Measurements from ENCODE around the gene DLG2.
"Not testable (repeated sequence)": the region's sequence is repeated elsewhere in the genome, so short reads cannot be mapped to it uniquely, and the experiment has no call there.

Gene DLG2

DNA sequence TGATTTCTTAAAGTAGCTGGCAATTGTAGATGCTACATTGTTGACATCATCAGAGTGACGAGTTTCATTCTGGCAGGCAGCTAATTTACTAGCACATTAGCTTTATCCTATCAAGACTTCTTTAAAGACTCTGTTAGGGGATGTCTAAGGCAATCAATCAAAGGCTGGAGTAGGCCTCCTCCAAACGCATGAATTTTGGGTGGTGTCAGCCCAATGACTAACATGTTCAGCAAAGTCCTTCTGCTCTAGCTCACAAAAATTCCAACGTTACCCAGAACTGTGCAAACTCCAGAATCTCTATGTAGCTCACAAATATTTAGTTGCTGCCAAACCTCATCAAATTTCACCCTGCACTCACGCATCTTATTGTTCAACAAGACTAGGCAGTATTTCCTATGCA, 395.6 kb downstream of the DLG2 start:
- DNase-seq (ENCODE audit: low read depth), result no peak

DNA sequence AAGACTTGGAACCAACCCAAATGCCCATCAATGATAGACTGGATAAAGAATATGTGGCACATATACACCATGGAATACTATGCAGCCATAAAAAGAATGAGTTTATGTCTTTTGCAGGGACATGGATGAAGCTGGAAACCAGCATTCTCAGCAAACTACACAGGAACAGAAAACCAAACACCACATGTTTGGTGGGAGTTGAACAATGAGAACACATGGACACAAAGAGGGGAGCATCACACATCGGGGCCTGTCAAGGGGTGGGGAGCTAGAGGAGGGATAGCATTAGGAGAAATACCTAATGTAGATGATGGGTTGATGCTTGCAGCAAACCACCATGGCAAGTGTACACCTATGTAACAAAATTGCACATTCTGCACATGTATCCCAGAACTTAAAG, 397.4 kb downstream of the DLG2 start:
- not testable (repeated sequence) for DNase-seq (ENCODE audit: low read depth)

DNA sequence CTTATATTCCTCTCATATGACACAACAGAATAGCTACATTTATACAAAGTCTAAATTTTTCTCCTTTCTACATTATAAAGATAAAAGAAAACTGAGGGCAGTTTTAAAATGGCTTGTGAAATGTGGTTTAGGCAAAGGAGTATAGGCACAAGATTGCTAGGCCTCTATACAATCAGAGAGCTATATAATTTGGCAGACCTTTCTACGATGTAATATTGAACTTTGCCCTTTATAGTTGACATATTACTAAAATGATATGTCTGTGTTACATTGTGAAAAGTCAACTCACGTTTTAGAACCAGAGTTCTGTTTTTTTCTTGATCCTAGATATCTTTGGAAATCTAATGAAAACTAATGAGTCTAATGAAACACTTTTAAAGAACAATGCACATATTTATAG, 430.2 kb downstream of the DLG2 start:
- DNase-seq (ENCODE audit: low read depth), result no peak

DNA sequence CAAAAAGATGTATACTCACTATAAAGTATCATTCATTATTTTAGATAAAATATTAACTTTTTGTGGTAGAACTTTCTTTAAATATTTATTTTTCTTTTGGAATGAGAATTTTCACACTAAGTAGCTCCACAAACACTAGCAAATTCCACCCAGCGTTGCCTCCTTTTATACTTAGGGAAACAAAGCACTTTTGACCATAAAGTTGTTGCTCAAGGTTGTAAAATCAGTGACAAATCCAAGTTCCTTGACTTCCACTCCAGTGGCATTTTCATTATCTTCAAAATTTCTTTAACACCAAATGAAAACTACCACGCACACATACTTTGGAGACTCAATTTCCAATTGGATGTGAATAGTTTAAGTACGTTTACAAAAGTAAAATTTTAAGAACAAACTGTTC, 431.2 kb downstream of the DLG2 start:
- no peak for DNase-seq (ENCODE audit: low read depth)

DNA sequence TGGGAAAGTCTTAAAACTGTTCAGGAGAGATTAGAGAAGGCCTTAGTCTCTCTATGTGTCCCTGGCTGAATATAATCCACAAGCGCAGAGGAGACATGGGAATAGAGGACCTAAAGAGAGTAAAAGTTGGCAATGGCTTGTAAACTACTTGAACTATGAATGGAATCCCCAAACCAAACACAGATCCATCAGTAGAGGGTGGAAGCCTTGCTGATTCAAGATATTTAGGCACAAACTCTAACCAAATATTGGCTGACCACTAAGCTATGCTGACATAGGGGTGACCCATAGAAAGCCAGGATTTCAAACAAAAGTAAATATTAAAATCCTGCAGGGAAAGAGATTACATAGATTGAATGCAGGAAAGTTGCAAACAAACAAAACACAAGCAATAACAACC, 439.2 kb downstream of the DLG2 start:
- DNase-seq (ENCODE audit: low read depth), result no peak

DNA sequence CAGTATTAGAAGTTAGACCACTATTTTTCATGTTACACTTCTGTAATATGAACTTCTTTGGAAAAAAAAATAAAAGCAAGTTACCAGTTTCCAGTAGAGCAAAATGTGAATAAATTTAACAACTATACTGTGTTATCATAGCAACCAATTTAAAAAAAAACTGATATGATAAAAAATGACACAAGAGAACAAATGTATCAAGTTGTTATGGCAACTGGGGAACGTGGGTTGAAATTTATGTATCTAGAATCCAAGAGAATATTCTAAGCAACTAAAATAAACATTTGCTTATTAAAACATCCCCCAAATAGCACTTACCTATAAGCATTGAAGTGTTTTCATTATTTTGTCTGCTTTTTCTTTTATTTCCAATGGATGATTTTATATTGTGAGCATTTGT, 442.4 kb downstream of the DLG2 start:
- DNase-seq (ENCODE audit: low read depth), result no peak

DNA sequence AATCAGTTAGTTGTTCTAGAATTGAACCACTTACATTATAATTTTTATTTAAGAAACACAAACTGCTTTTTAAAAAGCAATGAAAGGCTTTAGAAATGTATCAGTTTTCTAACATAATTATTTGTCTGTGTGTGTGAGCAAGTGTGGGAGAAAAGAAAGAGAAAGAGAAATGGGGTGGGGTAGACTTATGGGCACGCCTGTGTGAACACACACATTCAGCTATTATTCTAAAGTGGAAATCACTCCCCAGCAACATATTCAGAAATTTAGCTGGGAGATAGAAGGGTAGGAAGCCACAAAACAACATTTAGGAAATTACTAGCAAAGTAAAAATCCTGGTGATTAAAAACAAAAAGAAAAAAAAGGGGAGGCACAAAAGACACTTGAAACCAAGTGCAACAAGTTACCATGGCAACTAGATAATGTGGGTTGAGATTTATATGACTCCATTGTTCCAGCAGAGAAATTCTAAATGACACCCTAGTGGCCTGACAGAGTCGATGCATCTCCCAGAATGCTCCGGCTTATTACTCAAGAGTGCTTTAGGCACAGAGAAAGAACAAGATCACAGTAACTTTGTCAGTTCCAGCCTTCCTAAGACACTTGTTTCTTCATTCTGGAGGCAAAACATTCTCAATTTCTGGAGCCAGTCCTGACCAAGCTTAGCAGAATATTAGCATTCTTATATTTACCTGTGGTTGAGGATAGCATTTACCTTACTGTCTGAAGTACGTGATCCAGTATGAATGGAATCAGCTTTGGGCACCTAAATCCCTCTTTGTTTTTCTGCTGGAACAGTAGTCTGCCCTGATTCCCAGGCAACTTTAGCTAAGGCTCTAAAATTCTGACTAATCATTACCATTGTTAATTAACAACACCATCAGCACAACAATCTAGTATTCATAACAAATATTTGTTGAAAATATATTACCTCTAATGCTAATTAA, 444.4 kb downstream of the DLG2 start:
- DNase-seq (ENCODE audit: low read depth), result no peak

DNA sequence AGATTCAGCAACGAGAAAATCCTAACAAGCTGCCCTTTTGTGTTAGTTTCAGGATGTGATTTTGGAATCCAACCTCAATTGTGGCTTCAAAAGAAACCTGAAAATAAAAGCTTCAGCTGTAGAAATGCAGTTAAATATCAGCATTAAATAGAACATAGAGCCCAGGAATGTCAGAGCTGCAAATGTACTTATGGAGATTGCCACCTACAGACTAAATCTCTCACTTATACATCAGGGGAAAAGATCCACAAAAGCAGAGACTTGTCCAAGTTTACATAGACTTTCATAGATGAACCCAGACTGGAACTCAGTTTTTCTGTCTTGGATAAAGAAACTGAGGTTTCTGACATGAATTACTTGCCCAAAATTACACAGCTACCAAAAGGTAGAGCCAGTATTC, 446.6 kb downstream of the DLG2 start:
- no peak for DNase-seq (ENCODE audit: low read depth)

DNA sequence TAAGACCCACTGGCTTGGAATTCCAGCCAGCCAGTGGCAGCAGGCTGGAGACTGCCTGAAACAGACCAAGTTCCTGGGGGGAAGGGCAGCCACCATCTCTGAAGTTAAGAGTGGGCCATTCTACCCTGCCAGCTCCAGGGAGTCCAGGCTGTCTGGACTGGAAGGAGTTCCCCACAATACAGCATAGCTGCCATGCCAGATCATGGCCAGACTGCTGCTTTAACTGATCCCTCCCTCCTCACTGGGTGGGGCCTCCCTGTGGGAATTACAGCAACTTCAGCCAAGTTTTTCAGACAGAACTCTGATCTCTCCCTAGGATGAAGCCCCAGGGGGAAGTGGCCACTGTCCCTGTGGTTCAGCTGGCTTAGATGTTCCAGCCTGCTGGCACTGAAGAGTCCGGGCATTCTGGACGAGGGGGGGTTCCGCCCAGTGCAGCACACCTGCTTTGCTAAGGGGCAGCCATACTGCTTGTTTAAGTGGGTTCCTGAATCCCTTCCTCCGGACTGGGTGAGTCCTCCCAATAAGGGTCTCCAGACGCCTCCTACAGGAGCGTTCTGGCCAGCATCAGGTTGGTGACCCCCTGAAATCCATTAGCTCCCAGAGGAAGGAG, 455.4 kb downstream of the DLG2 start:
- DNase-seq (ENCODE audit: low read depth), result no peak

DNA sequence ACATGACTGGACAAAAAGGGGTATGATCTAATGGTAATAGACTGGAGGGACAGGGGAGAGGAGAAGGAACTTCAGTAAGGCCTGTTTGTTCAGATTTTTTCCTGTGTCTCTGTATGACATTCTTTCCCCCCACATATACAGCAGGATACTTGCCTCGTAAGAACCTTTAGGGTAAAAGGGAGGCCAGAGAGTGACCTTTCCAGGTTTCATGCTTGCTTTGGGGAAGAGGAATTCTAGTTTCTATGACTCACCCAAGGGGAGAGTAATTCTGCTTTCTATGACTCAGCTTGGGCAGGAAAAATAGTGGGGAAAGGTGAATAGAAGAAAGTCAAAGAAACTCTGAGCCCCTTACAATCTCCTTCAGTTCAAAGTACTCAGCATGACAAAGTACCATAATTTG, 457.0 kb downstream of the DLG2 start:
- DNase-seq (ENCODE audit: low read depth), result no peak

DNA sequence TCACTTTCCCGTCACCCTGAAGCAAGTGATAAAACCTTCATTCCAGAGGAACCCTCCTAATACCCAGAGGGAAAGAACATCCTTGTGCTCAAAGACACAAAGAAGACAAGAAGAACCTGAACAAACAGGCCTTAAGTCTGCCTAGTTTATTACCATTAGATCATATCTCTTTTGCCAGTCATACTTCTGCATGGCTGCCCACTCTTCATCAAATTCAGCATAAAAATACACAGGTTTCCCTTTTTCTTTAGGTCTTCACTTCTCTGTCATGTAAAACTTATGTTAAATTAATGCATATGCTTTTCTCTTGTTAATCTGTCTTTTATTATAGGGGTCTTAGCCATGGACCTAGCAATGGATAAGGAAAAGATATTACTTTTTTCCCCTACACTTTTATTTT, 459.7 kb downstream of the DLG2 start:
- DNase-seq (ENCODE audit: low read depth), result no peak

DNA sequence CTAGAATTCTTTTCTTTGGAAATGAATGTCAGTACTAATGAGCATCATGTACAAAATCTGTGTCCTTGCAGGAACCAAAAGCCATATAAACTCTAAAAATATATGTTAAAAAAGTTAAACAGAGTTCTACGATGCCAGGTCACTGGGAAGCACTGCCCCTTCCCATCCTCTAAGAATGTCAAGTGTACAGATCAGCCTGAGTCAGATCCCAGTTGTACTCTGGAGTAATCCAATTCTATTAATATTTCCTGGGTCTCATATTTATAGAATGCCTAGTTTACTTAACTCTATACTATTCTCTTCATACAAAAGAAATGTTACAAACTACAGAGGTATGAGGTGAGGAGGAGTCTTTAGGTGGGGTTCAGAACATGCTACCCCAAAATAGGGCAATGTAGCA, 460.1 kb downstream of the DLG2 start:
- DNase-seq (ENCODE audit: low read depth), result no peak

DNA sequence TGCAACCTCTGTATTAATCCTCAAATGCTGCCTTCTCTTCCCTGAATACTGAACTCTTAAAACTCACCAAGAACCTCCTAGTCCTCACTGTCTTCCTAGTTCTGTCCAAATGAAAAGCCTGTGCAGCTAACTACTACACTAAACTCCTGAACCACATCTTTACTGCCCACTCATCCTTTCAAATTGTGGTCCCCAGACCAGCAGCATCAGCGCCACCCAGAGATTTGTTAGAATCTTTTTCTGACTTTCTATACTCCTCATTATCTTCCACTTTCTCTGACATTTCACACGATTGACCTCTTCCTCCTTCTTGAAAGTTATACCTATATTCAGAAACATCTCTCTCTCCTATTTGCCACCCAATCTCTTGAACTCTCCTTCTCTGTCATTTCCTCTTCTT, 461.3 kb downstream of the DLG2 start:
- DNase-seq (ENCODE audit: low read depth), result no peak

DNA sequence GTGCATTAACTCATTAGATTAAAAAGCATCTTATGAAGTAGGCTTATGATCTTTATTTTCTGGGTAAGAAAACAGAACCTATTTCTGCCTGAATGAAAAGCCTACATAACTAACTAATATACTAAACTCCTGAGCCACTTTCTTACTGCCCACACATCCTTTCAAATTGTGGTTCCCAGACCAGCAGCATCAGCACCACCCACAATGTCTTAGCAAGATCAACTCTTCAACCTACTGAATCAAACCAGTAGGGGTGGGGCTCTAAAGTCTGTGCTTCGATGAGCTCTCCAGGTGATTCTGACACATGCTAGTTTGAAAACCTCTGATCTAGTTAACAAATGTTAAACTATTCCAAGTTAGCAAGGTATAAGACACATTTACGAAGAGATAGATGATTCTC, 462.4 kb downstream of the DLG2 start:
- DNase-seq (ENCODE audit: low read depth), result no peak

DNA sequence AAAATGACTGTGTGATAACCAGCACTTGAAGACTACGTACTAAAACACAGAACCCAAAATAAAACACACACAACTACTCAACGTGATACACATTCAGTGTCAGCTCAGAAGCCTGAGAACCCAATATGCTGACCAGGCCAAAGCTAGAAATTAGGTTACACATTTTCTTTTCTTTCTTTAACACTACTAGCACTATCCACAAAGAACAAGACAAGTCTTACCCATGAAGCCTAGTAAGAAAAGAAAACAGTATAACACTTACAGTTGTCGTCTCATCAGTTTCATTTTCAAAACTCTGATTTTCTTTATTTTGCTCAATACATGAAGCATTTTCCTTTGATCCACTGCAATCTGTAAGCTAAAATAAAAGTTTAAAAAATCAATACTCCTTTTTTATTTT, 472.9 kb downstream of the DLG2 start:
- no peak for DNase-seq (ENCODE audit: low read depth)

DNA sequence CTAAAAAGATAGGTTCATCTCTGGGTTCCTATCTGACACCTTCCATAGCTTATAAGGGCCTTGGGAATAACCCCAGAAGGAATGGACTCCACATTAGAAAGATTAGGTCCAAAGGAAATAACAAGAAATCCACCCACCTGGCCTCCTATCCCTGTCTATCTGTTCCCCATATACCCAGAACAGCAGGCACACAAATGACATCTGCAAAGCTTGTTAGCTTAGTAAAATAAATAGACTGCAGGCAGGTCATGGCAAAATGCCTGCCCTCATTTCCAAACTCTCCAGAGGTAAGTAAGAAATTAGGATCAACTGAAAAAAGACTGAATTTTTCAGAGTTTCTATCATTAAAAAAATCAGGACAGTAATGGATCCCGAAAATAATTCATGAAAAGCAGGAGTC, 489.5 kb downstream of the DLG2 start:
- DNase-seq (ENCODE audit: low read depth), result no peak

DNA sequence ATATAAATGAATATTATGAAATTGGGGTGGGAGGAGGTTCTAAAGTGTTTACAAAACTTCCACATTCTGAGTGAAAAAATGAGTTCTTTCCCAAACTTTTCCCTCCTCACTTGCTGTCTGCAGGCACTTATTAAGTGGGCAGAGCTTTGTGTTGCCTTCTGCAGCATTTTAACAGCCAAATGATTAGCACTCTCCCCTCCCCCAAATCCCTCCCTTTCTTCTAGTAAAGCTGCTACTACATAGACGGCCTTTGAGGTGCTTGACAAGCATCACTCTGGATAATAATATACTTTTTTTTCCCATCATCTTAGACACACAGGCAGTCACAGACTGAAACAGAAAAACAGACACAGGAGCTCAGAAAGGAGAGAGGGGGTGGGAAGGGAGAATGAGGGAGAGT, 493.5 kb downstream of the DLG2 start:
- DNase-seq (ENCODE audit: low read depth), result no peak

DNA sequence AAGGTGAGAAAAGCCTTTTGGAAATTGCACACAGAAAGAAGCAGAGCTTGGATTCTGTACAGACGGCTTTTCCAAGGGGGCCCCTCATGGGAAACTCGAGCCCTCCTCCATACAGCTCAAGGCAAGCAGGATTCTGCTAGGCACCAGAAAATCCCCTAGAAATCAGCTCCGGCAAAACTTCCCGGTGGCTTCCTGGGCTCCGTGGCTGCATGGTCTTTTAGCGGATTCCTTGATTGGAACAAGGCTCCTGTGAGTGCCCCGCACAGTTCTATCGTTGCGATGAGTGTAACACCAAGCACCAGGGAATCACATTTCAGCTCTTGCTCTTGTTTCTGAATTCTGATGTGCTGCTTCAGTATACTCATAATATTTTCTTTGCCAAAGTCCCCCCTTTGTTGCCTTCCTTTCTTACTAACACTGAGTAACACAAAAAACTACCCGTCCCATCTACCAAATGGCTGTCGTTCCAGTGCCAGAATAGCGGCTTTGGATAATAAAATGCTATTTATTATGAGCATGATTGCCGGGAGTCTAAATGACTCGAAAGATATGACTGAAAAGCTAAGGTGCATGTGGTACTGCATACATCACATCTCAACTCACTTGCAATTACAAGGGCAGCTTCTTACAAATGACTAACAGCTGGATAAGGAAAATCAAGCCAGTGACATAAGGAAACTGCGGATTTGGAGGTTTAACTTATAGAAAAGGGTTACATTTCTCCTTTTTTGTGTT, 494.1 kb downstream of the DLG2 start:
- DNase-seq (ENCODE audit: low read depth), result no peak

DNA sequence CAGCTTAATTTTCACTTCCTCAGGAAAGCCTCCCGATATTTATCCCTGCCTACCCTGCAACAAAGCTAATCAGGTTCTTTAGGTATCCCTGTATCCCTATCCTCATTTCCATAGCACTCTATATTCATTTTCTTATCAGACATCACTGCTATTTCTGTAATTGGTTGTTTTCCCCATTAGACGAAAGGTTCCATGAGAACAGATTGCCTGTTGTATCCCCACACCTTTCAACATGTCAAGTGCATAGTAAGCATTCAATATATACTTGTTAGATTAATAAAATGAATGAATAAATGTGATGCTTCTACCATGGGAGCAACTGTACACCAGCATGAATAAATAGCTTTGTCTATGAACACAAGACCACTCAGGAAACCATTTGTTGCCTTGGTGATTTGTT, 499.8 kb downstream of the DLG2 start:
- DNase-seq (ENCODE audit: low read depth), result no peak

DNA sequence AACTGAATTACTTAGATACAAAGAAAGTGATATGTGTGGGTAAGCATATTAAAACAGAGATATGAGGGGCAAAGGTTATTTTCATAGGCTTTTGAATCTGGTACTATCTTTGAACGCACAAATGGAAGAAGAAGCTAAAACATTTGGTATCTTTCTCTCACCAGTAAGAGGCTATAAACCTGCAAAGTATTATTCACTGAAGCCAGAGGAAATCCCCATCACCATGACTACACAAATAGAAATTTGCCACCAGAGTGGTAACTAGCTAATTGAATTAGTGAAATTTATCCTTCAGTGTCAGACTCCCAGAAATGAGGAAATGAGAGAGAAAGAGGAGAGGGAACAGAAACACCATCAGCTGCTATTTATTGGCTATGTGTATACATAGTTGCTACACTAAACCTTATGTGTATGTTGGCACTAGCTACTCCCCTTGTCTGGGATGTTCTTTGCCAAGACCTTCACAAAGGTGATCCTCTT, 503.4 kb downstream of the DLG2 start:
- DNase-seq (ENCODE audit: low read depth), result no peak

DNA sequence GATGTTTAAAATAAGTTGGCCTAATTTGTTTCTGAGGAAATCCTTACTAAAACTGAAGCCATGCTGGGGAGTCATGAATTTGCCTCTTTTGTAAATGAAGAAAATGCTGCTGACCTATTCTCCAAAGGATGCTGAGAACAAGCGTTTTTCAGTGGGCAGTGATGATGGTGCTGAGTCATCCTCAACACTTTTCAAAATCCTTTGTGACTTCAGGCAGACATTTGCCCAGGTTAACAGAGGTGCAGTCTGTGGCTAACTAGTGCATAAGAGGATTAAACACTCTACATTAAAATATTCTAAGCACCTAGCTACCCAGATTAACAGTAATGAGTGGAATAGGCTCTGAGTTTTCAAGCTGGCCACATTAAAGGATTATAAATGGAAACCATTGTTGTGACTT, 509.0 kb downstream of the DLG2 start:
- no peak for DNase-seq (ENCODE audit: low read depth)

DNA sequence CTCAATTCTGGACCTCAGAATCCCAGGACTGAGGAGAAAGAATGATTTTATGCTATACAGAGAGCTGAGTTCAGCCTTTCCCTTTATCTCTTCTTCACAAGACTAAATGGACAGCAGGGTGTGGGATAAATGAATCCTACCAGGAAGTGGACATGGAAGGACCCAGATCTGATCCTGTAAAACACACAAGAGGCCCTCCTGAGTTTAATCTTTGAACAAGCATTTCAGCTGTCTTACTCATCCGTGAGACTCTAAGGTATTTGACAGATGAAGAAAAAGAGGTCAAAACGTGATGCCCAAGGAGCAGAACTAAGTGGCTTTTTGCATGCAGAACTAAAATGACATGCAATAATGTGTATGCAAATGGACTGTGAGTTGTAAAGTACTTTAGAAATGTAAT, 511.3 kb downstream of the DLG2 start:
- no peak for DNase-seq (ENCODE audit: low read depth)

DNA sequence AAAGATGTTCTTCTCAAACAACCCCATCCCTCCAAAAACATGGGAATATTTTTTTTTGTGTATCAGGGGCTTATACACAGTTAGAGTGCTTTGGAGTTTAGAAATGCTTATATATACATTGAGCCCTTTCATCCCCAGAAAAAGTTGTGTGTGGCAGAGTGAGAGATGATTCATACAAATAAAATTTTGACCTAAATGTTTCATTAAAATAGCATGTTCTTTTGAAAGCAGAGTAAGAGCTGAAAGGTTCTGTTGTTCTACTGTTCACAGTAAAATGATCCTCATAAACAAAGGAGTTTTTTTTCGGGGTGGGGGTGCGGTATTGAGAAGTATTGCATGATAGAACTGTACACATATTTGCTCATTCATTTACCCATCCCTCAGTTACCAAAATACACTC, 512.4 kb downstream of the DLG2 start:
- no peak for DNase-seq (ENCODE audit: low read depth)
